Occipital lobe (tissue), 2 donors: Measurements from ENCODE around the gene GMPR2. TPM values are rescaled to one million over a fixed set of nuclear protein-coding genes. Genes with fewer than 3 reads are reported as not detected.

Source experiments
- DNase-seq: peaks from one replicate; lab custom pipeline; 2025; lab: John Stamatoyannopoulos, UW
- total RNA-seq: library from RNA; depleted of rRNA; stranded (reverse); fragments of >200 nt; gene quantifications from one replicate; pipeline ENCODE4 v1.2.3, GENCODE V29; 2014

GMPR2 gene
- total RNA-seq, 1 donor from 2014 or later, result 38.8 TPM

- no peak for DNase-seq
Measured at GRCh38 chr14:24266344-24267244, 33.9 kb downstream of the GMPR2 start.

GRCh38 chr14:24267516-24267915 lies 34.8 kb downstream of the GMPR2 start:
- DNase-seq, result no peak

GRCh38 chr14:24268225-24268624 lies 35.5 kb downstream of the GMPR2 start:
- DNase-seq, result no peak

GRCh38 chr14:24269368-24269767 lies 36.6 kb downstream of the GMPR2 start:
- DNase-seq, result no peak

GRCh38 chr14:24269910-24270536 lies 37.3 kb downstream of the GMPR2 start:
- DNase-seq, result no peak

- DNase-seq, result no peak
Measured at GRCh38 chr14:24270537-24271133, 37.9 kb downstream of the GMPR2 start.

GRCh38 chr14:24271134-24271833 lies 38.6 kb downstream of the GMPR2 start, which contains the start of gene RABGGTA:
RABGGTA (minus strand) TSS chr14:24271597; CDS start chr14:24271115, 482 bp downstream.
- DNase-seq, result peak; percentile 76

- DNase-seq, result no peak
Measured at GRCh38 chr14:24271834-24272263, 39.1 kb downstream of the GMPR2 start.

GRCh38 chr14:24272467-24272866 lies 39.7 kb downstream of the GMPR2 start:
- DNase-seq, result no peak

- DNase-seq, result no peak
Measured at GRCh38 chr14:24273422-24273998, 40.8 kb downstream of the GMPR2 start.

- DNase-seq, result no peak
Measured at GRCh38 chr14:24274101-24274543, 41.4 kb downstream of the GMPR2 start.

- no peak for DNase-seq
Measured at GRCh38 chr14:24277071-24277470, 44.3 kb downstream of the GMPR2 start.

GRCh38 chr14:24277606-24278321 lies 45.0 kb downstream of the GMPR2 start:
- no peak for DNase-seq

GRCh38 chr14:24278424-24278823 lies 45.7 kb downstream of the GMPR2 start:
- no peak for DNase-seq

GRCh38 chr14:24279301-24280186 lies 46.8 kb downstream of the GMPR2 start:
- peak; percentile 10 for DNase-seq

GRCh38 chr14:24280797-24281460 lies 48.2 kb downstream of the GMPR2 start:
- DNase-seq, result no peak

- no peak for DNase-seq
Measured at GRCh38 chr14:24281636-24282035, 48.9 kb downstream of the GMPR2 start.

- DNase-seq, result no peak
Measured at GRCh38 chr14:24282736-24283135, 50.0 kb downstream of the GMPR2 start.
